SIG-M5 treated with dmso at 0.1 percent for 504 hours (cell line): ENCODE measurements around the gene MEGF8.

Experiments used
- DNase-seq: peaks from one replicate; lab custom pipeline; 2025; ENCODE audit not compliant: unreplicated experiment; lab: John Stamatoyannopoulos, UW

Gene MEGF8

GRCh38 chr19:42353341-42354015, 28.0 kb downstream of the MEGF8 start:
- no peak for DNase-seq

- no peak for DNase-seq
These were observed 30.5 kb downstream of the MEGF8 start for GRCh38 chr19:42355896-42356295.

GRCh38 chr19:42356686-42357085, 31.3 kb downstream of the MEGF8 start:
- DNase-seq = no peak

GRCh38 chr19:42357290-42357689, 31.9 kb downstream of the MEGF8 start:
- no peak for DNase-seq

- no peak for DNase-seq
These were observed 35.5 kb downstream of the MEGF8 start for GRCh38 chr19:42360787-42361544.

GRCh38 chr19:42361545-42361910, 36.1 kb downstream of the MEGF8 start:
- DNase-seq = no peak

GRCh38 chr19:42362342-42362741, 36.9 kb downstream of the MEGF8 start:
- DNase-seq = no peak

- DNase-seq = no peak
These were observed 37.5 kb downstream of the MEGF8 start for GRCh38 chr19:42362891-42363440.

- DNase-seq = peak; percentile 13
These were observed 38.3 kb downstream of the MEGF8 start for GRCh38 chr19:42363614-42364346.

- no peak for DNase-seq
These were observed 41.2 kb downstream of the MEGF8 start for GRCh38 chr19:42366673-42367072.

- no peak for DNase-seq
These were observed 42.5 kb downstream of the MEGF8 start for GRCh38 chr19:42367929-42368328.

GRCh38 chr19:42368360-42368759, 42.9 kb downstream of the MEGF8 start:
- DNase-seq = no peak

- DNase-seq = no peak
These were observed 43.3 kb downstream of the MEGF8 start for GRCh38 chr19:42368765-42369164.

- DNase-seq = no peak
These were observed 44.1 kb downstream of the MEGF8 start for GRCh38 chr19:42369433-42370067.

- DNase-seq = no peak
These were observed 44.7 kb downstream of the MEGF8 start for GRCh38 chr19:42370068-42370520.

GRCh38 chr19:42370626-42371175, 45.3 kb downstream of the MEGF8 start:
- no peak for DNase-seq

- no peak for DNase-seq
These were observed 49.5 kb downstream of the MEGF8 start for GRCh38 chr19:42374826-42375376.

- no peak for DNase-seq
These were observed 50.2 kb downstream of the MEGF8 start for GRCh38 chr19:42375415-42376176.

GRCh38 chr19:42376177-42376555, 50.7 kb downstream of the MEGF8 start:
- DNase-seq = no peak
